OCI-LY3 (cell line): ENCODE results near the gene MED15.

Source experiments
- EZH2phosphoT487 ChIP-seq: fragments of 200-600 bp; shearing (Covaris generic); IDR thresholded peaks from 2 replicates; pipeline ENCODE4 v1.6.1; 2018; ENCODE audit warnings: antibody characterized with exemption, mixed run types, low read depth
- TF ChIP-seq, protein P1 (sequence below): fragments of 200-600, 300-600 bp; sonication (generic); IDR thresholded peaks from 2 replicates; pipeline ENCODE4 v1.5.1; 2014; ENCODE audit warnings: antibody characterized with exemption, low read length, low read depth

DNA sequence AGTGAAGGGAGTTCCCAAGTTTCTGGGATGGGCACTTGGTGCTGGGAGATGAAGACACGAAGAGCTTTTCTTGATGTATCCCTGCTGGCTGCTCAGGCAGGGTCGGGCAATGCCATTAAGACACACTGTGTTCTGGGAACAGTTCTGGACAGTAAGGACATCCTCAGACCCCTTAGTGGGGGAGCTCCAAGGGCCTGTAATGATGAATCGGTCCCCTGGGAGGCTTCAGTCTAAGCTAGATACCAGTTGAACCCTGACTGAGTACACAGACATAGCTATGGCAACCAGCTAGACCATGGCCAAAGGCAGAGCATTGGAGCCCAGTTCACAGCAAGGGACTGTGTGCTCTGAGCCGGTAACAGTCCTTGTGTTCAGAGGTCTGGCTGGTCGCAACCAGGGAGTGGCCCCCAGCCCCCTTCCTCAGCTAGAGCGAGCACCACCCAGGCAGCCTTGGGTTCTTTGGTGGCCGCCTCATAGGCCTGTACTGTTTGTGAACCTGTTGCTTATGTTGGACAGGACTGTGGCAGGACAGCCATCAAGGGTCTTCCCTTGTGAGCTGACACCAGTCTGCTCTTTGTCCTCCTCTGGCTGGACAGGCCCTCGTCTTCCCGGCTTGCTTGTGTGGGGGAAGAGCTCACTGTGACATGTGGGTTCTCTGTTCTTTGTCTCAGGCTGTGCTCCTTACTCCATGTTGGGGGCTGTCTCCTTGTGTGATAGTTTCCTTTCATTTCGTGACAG, 25.0 kb downstream of the MED15 start:
- TF ChIP-seq, protein P1, sequence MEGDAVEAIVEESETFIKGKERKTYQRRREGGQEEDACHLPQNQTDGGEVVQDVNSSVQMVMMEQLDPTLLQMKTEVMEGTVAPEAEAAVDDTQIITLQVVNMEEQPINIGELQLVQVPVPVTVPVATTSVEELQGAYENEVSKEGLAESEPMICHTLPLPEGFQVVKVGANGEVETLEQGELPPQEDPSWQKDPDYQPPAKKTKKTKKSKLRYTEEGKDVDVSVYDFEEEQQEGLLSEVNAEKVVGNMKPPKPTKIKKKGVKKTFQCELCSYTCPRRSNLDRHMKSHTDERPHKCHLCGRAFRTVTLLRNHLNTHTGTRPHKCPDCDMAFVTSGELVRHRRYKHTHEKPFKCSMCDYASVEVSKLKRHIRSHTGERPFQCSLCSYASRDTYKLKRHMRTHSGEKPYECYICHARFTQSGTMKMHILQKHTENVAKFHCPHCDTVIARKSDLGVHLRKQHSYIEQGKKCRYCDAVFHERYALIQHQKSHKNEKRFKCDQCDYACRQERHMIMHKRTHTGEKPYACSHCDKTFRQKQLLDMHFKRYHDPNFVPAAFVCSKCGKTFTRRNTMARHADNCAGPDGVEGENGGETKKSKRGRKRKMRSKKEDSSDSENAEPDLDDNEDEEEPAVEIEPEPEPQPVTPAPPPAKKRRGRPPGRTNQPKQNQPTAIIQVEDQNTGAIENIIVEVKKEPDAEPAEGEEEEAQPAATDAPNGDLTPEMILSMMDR = no peak
- TF ChIP-seq EZH2phosphoT487 = no peak
